DMS153 treated with DMSO at 0.1 percent for 48 hours (cell line): ENCODE results near the gene CCDC181.
"Not testable (repeated sequence)": the region's sequence is repeated elsewhere in the genome, so short reads cannot be mapped to it uniquely, and the experiment has no call there.

ENCODE experiments used
- DNase-seq: peaks from one replicate; lab custom pipeline; 2025; ENCODE audit not compliant: unreplicated experiment; lab: John Stamatoyannopoulos, UW

CCDC181 gene

DNA sequence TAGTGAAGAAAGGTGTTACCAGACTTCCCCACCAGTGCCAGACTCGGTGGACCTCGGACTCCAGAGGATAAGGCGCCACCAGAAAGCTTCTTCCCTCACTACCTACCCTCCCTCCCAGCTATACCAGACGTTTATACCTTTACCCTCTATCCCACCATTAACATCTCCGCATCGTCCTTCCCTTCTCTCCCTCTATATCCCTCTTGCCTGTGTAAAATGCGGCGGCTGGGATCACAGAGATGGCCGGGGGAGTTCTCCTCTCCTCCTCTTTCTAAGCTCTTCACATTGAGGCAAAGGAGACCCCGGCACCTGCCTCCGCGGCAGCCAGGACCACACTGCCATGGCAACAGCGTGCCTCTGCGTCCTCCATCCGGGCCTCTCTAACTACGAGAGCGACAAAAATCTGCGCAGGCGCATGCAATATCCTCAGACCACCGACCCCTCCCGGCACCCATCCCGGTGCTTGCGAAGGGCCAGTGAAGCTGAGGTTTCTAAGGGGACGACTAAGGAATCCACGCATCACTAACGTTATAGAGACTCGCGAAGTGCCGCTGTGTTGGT is at the start of gene CCDC181:
Gene CCDC181 (minus strand): TSS at position 394 of the 561 bp plus-strand sequence. CDS start 2,547 bp downstream, outside the sequence.
- DNase-seq: peak; percentile 92

DNA sequence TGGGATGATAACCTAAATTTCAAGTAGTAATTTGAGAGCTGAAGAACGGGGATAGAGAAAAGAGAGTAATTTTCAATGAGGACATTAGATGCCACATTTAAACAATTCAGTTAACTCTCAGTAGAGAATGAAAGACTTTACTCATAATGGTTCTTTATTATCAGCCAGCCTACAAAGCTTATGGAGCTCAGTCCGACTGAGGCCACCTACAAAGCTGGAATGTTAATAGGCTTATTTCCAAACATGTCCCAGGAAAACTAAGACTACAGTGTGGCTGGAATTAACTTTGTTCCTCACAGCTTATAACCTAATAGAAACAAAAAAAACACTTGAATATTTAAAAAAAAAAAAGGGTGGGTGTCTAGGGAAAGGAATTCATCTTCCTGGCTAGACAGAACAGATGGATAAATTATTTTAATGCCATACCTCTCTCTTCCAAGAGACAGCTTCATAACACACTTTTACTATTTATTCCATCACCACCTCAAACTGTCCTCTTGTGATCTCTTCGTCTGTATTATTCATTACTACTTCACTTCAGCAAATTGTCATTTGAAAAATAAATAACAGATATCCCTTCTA is 48.6 kb upstream of the CCDC181 start:
- no peak for DNase-seq

DNA sequence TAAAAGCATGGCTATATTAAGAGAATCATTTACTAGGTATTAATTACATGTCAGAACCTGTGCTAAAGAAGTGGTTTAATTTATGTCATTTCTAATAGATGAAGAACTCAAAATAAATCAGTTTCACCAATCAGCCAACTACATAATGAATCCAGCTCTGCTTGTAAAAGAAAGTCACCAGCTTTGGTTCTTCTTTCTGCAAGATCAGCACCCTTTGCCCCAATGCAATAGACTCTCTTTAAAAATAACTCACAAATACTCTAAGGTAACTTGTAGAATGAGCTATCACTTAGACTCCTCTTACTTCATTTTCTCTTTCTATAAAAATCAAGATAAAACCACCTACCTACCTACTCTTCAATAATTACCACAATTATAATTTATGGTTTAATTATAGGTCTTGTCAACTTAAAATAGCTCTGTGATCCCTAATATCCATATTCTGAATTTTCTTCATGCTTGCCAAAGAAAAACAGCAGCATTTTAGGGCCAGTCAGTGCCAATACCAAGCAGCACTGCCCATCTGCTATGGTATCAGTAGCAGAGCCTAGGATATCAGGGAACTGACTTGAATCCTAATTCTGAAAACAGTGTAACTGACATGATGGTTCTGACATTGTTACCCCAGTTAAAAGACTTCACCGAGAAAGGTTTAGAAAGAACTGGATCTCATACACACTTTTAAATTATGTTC is 47.2 kb upstream of the CCDC181 start:
- no peak for DNase-seq

DNA sequence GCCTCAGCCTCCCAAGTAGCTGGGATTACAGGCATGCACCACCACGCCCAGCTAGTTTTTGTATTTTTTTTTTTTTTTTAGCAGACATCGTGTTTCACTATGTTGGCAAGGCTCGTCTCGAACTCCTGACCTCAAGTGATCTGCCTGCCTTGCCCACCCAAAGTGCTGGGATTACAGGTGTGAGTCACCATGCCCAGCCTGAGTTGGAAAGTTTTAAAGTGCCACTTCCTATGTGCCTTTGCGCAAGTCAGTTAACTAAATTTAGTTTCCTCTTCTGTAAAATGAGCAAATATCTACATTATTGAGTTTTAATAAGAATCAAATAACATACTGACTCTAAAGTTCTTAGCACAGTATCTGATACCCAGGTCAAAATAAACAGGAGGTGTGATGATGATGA is 46.1 kb upstream of the CCDC181 start:
- no peak for DNase-seq

DNA sequence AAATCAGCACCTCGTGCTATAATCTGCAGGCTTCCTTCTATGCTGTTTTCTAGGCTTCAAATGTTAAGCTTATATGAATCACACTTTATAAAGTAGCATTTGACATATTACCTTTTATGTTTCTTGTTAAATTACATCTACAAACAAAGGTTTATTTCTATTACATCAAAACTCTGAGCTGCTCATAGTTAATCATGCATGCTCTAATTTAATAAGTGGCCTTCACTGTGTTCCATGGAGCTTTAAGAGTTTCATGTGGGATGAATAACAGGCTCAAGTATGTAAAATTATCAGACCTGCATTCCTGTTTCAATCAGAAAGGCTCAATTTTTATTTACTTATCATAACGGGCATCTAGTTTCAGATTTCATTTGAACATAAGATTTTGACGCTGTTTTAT is 45.5 kb upstream of the CCDC181 start:
- no peak for DNase-seq

DNA sequence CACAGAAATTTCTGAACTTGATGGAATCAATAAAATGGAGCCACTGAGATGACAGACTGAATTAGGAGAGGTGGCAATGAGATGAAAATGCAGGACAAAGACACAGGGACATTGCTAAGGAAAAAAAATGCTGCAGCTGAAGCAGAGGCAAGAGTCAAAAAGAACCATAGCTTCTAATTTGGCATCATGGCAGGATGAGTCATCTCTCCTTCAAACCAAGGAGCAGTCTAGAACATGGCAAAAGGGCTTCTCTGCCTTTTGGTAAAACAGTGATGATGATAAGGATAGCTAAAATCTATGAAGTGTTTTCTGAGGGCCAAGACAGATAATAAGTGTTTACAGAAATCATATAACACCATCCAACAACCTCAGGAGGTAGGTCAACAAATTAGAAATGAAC is 41.7 kb upstream of the CCDC181 start:
- no peak for DNase-seq

DNA sequence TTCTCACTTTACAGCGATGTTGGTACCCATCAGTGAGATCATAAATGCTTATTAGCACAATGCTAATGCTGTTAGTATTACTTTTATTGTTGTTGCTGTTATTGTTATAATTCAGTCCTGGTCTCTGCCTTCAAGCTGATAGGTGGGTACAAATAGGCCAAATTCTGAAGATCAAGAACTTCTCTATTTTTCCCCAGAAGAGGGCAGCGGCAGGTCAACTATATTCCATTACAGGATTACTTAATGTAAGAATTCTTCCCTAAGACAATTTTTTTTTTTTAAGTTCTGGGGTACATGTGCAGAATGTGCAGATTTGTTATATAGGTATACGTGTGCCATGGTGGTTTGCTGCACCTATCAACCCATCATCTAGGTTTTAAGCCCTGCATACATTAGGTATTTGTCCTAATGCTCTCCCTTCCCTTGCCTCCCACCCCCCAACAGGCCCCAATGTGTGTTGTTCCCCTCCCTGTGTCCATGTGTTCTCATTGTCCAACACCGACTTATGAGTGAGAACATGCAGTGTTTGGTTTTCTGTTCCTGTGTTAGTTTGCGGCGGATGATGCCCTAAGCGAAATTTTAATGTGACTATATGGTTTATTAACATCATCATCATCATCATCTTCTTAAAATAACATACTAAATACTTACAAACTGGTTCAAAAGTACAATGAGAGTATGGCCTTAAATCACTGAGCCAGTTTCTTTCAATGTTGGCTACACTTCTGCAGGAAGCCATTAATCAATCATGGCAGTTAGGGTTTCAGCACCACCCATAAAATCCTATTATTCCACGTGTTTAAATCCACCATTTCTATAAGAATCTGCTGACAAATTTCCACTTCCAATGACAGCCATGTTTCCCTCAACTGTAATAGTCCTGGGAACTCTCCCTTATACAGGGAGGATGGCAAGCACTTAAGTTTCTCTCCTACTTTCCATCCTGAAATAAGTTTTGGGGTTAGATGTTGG is 39.3 kb upstream of the CCDC181 start:
- peak; percentile 30 for DNase-seq

DNA sequence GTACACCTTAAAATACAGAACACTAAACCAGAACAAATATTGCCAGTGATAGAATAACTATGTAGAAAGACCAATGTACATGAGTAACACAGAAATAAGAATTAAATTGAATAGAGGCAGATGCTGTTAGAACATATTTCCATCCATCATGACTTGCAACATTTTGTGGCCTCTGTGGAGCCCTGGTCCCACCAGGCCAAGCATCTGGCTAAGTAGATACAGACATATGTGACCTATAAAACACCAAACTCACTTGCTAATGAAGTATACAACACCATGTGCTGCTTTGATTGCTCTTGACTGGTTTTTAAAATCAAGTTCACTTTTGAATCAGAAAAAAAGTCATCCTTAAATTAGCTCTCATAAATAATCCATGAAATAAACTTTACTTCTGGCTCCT is 38.0 kb upstream of the CCDC181 start:
- no peak for DNase-seq

DNA sequence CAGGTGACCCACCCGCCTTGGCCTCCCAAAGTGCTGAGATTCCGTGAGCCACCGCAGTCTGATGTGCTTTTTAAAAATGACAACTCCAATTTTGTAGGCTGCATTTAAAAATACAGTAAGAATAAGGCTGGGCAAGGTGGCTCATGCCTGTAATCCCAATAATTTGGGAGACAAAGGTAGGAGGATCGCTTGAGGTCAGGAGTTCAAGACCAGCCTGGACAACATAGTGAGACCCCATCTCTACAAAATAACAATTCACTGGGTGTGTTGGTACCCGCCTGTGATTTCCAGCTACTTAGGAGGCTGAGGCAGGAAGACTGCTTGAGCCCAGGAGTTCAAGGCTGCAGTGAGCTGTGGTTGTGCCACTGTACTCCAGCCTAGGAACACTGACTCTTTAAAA is 35.1 kb upstream of the CCDC181 start:
- no peak for DNase-seq

DNA sequence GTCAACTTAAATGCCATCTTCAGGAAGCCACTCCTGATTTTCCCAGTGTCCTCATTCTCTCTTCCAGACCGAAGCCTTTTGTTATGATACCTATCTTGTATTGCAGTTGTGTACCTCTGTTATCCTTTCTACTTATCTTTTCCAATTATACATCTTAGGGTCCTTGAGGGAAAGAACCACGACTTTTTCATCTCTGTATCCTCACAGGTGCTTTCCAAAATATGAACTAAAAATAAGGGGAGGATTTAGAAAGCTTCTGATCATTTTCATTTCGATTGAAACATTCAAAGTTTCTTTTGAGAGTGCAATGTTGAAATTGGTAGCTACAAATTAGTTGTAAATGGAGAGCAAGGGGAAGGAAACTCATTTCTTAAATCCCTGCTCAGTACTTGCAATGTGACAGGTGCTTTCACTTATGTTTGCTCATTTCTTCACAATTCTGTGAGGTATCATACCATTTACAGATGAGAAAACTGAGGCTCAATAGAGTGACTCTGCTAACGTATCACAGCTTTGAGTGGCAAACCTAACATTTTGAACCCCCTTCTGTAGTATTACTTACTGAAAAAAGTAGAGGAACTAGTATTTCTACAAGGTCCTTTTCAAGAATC is 34.2 kb upstream of the CCDC181 start:
- DNase-seq: no peak

DNA sequence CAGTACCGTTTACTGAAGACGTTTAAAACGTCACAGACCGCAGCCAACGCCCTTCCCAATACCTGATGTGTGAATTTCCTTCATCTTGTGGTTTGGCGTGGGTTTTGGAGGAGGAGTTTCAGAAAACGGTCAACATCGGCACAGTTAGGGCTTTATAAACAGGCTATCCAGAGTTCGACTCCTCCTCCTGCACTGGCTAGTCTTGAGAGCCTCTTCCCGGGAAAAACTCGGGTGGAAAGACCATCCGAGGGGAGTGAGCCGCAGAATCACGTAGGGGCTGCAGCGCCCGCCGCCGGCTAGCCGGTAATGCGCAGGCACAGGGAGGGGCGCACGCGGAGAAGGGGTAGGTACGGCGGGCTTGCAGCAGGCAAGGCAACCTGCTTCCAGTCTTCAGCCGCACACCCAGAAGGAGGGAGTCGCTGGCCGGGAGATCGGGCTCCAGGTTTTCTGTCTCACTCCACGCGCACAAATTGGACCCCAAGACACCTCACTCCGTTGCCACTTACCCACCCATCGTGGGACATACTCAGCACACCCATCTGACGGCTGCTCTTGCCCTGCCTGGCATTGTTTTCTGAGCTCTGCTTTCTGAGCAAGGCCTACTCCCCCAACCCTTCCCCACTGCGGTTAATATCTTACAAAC is 33.0 kb upstream of the CCDC181 start:
- DNase-seq: no peak

DNA sequence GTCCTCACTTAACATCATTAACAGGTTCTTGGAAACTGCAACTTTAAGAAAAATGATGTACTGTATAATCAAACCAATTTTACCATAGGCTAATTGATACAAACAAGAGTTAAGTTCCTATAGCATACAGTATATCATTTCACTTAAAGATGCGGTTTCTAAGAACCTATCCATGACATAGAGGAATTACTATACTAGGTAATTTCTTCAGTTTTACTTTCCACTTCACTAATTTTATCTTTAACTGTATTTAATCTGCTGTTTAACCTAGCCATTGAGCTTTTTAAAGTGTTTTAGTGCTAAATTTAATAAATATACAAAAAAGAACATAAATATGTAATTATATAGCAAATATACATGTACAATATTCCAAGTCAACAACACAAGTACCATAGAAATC is 30.2 kb upstream of the CCDC181 start:
- DNase-seq: no peak

DNA sequence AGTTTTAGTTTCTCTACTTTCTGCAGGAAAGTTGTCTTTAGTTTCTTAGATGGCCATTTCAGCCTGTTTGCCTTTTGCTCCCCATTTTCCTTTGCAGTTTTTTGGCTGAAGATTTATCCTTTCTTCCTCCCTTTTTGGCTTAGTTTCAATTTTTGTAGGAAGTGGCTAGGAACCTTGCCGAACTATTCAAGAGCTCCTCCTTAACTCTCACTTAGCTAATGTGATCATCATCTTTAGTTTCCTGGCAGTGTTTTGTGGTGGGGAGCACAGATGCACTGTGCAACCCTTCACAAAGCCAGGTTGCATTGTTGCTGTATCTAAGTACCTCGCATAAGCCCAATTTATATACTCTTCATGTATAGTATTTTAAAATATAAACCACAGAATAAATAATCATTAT is 28.8 kb upstream of the CCDC181 start:
- DNase-seq: no peak

DNA sequence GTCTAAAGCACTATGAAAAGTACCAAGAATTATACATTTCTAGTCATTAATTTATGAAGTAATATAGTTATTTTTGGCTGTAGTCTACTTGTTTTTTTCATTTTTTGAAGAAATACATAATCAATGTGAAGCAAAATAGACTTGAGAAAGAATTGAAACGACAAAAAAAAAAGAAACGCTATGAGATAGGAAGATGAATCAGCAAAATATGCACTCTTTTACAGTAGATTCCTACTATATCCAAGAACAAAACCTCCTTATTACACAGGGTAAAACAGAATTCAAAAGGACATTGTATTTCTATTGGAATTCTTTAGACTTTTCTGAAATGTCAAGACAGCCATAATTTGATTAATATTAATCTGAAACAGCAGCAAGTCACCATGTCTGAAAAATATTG is 25.6 kb upstream of the CCDC181 start:
- DNase-seq: no peak

DNA sequence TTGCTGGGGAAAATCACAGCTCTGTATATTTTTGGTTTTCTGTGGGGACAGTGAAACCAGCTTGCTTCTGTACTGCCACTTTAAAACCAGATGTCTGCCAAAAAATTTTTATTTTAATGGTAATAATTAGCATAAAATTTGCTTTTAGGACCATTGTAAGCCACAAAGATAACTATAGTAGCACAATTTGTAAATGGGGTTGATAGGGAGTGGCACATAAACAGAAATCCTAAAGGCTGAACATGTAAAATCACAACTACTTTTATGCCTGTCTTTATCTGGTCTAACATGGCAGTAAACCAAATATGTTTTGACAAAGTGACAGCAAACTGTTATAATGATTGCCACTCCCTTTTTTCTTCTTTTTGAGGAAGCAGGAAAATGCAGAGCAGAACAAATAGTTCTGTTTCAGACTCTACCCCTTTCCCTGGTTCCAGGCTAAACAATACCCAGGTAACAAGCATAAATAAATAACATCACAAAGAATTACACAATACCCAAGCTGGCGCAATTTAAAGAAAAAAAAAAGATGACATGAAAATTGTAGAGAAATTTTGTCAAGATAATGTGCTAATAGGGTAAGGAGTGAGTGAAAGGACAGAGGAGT is 24.0 kb upstream of the CCDC181 start:
- no peak for DNase-seq

DNA sequence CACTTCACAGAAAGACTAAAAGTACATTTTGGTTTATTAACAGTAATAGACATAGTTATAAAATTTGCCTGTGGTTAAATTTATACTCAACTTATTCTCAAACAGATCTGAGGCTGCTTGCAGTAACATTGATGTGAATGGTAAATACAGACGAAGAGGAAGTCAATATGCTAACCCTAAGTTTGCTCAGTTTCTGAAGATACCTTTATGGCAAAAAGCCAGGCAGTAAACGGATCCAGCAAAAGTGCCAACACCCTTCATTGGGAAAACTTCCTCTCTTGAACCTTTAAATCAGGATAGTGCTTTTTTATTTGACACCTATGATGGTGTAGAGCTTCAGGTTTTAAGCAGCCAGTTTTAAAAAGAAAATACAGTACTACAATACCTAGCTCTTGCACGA is 16.6 kb upstream of the CCDC181 start:
- DNase-seq: no peak

DNA sequence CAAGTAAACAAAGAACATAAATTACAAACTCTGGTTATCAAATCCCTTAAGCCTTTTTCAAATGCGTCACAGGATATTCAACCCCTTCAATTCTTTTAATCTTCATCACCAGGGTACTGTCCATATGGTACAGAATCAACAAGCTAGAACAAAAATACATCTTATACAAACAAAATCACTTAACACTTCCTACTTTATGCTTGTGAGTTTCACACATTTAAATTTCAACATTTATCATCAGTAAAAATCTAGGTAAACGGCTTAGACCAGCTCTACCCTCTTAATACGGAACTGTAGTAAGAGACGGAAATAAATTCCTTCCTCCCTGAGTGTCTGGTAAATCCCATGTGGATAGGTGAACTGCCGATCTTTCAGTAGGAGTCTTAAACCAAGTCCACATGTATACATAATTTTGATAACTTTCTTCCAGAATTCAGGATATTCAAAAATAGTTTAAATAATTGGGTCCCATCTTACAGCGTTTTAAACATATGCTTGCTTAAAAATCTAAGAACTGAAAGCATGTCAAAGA is 1.0 kb downstream of the CCDC181 start:
- peak; percentile 29 for DNase-seq

DNA sequence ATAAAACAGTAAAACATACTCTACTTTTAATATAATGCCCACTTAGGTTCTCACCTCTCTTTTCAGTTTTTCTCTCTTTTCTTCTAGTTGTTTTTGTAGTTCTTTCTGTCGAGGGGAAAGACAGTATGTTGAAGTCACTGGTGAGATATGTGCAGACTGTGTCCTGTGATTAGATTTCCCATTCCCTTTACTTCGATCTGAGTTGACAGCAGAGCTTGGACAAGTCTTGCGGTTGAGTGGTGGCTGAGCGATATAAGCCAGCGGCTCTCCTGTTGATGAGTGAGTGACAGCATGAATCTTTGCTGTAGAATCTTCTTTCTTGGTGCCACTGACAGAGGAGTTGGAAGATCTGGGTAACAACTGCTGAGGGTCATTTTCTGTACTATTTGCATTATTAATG is 6.0 kb downstream of the CCDC181 start:
- DNase-seq: no peak

DNA sequence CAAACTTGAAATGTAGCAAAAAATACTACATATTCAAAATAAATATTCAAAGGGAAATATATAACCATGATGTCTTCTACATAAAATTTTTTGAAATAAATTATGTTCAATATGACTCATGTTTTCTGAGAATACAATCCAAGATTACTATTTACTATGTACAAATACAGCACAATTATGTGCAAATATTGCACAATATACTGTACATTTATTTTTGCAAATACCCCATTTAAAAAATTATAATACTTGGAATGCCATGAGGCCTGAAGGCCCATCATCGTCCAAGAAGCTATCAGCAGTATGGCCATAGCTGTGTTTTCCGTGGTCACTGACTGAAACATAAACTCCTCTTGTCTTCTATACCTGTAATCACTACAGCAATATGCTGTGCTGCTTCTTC is 12.3 kb downstream of the CCDC181 start:
- DNase-seq: no peak

DNA sequence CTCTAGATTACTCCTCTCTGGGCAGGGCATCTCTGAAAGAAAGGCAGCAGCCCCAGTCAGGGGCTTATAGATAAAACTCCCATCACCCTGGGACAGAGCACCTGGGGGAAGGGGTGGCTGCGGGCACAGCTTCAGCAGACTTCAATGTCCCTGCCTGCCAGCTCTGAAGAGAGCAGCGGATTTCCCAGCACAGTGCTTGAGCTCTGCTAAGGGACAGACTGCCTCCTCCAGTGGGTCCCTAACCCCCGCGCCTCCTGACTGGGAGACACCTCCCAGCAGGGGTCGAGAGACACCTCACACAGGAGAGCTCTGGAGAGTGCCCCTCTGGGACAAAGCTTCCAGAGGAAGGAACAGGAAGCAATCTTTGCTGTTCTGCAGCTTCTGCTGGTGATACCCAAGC is 18.9 kb downstream of the CCDC181 start:
- DNase-seq: not testable (repeated sequence)
